Activated CD4-positive, alpha-beta T cell treated with anti-CD3 and anti-CD28 coated beads, Interleukin-2, Interleukin-6, amounts not matched to agents 100 ng/mL and 50 ng/mL, durations not matched to agents 16 hours and 8 hours (primary cell): ENCODE measurements around the gene CIAO2B.

Experiments used
- DNase-seq: peaks from one replicate; pipeline ENCODE4 v3.0.0-alpha.2; 2020

The CIAO2B gene

GRCh38 chr16:66919569-66920298 is 14.5 kb downstream of the CIAO2B start:
- DNase-seq: no peak

- DNase-seq: no peak
Observed at GRCh38 chr16:66918803-66919568, 15.2 kb downstream of the CIAO2B start, which contains the start of gene CDH16. TSS of gene CDH16 (minus strand) at chr16:66918885. CDS start at chr16:66918065, 820 bp downstream.

- no peak for DNase-seq
Observed at GRCh38 chr16:66918355-66918754, 15.8 kb downstream of the CIAO2B start.

GRCh38 chr16:66917741-66918140 is 16.5 kb downstream of the CIAO2B start:
- no peak for DNase-seq

- no peak for DNase-seq
Observed at GRCh38 chr16:66916518-66916917, 17.7 kb downstream of the CIAO2B start.

GRCh38 chr16:66915041-66915440 is 19.2 kb downstream of the CIAO2B start:
- no peak for DNase-seq

GRCh38 chr16:66914541-66914940 is 19.7 kb downstream of the CIAO2B start:
- no peak for DNase-seq

GRCh38 chr16:66913711-66914110 is 20.5 kb downstream of the CIAO2B start:
- DNase-seq: no peak

GRCh38 chr16:66913081-66913480 is 21.1 kb downstream of the CIAO2B start:
- no peak for DNase-seq

- no peak for DNase-seq
Observed at GRCh38 chr16:66911801-66912200, 22.4 kb downstream of the CIAO2B start.

- DNase-seq: no peak
Observed at GRCh38 chr16:66911112-66911511, 23.1 kb downstream of the CIAO2B start.

- no peak for DNase-seq
Observed at GRCh38 chr16:66910175-66910940, 23.8 kb downstream of the CIAO2B start.

- no peak for DNase-seq
Observed at GRCh38 chr16:66908762-66909559, 25.2 kb downstream of the CIAO2B start.

- no peak for DNase-seq
Observed at GRCh38 chr16:66908116-66908515, 26.1 kb downstream of the CIAO2B start.

GRCh38 chr16:66906916-66907836 is 27.0 kb downstream of the CIAO2B start:
- no peak for DNase-seq

- peak; percentile 38 for DNase-seq
Observed at GRCh38 chr16:66905633-66906539, 28.3 kb downstream of the CIAO2B start.

GRCh38 chr16:66904846-66905632 is 29.2 kb downstream of the CIAO2B start:
- DNase-seq: no peak

GRCh38 chr16:66904428-66904845 is 29.8 kb downstream of the CIAO2B start:
- DNase-seq: no peak
